A549 treated with DMSO at 1 μM for 4 hours (cell line): ENCODE results near the gene FAM156B. TPM values are rescaled to one million over a fixed set of nuclear protein-coding genes. Genes with fewer than 3 reads are reported as not detected.

Experiments used
- total RNA-seq: library from RNA; stranded (reverse); fragments of 200-300 nt; extraction: Qiagen RNA extraction; gene quantifications from 5 replicates; pipeline ENCODE4 v1.2.3, GENCODE V29; 2022; ENCODE audit warnings: low read depth

Gene FAM156B, protein sequence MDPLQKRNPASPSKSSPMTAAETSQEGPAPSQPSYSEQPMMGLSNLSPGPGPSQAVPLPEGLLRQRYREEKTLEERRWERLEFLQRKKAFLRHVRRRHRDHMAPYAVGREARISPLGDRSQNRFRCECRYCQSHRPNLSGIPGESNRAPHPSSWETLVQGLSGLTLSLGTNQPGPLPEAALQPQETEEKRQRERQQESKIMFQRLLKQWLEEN
- 7.0 to 15.7 TPM (median 12.4 TPM) in 5 replicates for total RNA-seq

GRCh38 chrX:52896855-52897709, at the start of gene FAM156B:
Gene FAM156B, plus strand, starts transcription at chrX:52897330. Its CDS starts 9,896 bp downstream, at chrX:52907226.

GRCh38 chrX:52867610-52868348, 29.4 kb upstream of the FAM156B start, which contains the start of gene XAGE3:
Gene XAGE3, minus strand, starts transcription at chrX:52868083. Its CDS starts 950 bp downstream, at chrX:52867133.

Other genes starting within 250 kb of the FAM156B start
- not detected in 5 replicates for gene SSX7, start 242.4 kb upstream of the FAM156B start, total RNA-seq
- gene SSX2, start 190.2 kb upstream of the FAM156B start, total RNA-seq, result not detected in 5 replicates
- not detected in 5 replicates for gene SSX2B, start 146.1 kb upstream of the FAM156B start, total RNA-seq
- gene SPANXN5, start 99.9 kb upstream of the FAM156B start, total RNA-seq, result not detected in 5 replicates
- not detected in 5 replicates for gene XAGE5, start 86.0 kb upstream of the FAM156B start, total RNA-seq
- not detected in 5 replicates for gene XAGE3, start 29.2 kb upstream of the FAM156B start, total RNA-seq
- 9.1 to 22.4 TPM (median 15.2 TPM) in 5 replicates for gene FAM156A, start 61.2 kb downstream of the FAM156B start, total RNA-seq
- gene GPR173, start 151.5 kb downstream of the FAM156B start, total RNA-seq, result 0.01 to 0.02 TPM in 2 of 5 replicates, not detected in the others
- 8.7 to 10.8 TPM (median 10.1 TPM) in 5 replicates for gene TSPYL2, start 185.0 kb downstream of the FAM156B start, total RNA-seq
- gene KANTR, start 196.8 kb downstream of the FAM156B start, total RNA-seq, result 1.1 to 1.8 TPM (median 1.6 TPM) in 5 replicates